ENCODE data around the gene IST1. TPM values are rescaled to one million over a fixed set of nuclear protein-coding genes. Genes with fewer than 3 reads are reported as not detected.
A peak's percentile ranks its signal among the peaks of the same experiment; 100 is the strongest.

Gene IST1
- total and polyA plus RNA-seq, 2 donors (not counting 1 experiment from before 2014, with no cell fraction given), result 139 to 221 TPM

GRCh38 chr16:71924710-71925109 lies 29.4 kb downstream of the IST1 start:
- H3K79me2 ChIP-seq (ENCODE audit: control insufficient read depth, insufficient read depth, low read length), result peaks cover 24% of the 10 kb centered on the region
- DNase-seq (ENCODE audit: low read depth in 2 of 2), result no peak
- no peaks in the 10 kb centered on the region for H3K27me3 ChIP-seq (ENCODE audit: control insufficient read depth, insufficient read depth, low read length)
- peaks cover 25% of the 10 kb centered on the region for H3K4me1 ChIP-seq (ENCODE audit: control insufficient read depth, extremely low read depth, insufficient read depth, low read length)
- TF ChIP-seq CTCF (conservative IDR thresholded peaks at IDR 0.05 in 1 of 2, IDR thresholded peaks at IDR 0.05 in 1 of 2; ENCODE audit: low read depth in 1 of 2, low read length in 2 of 2) (no peak), EZH2 (IDR thresholded peaks at IDR 0.05; ENCODE audit: low read length, missing control alignments) (no peak)
- peaks cover 22% of the 10 kb centered on the region for H3K36me3 ChIP-seq (ENCODE audit: control insufficient read depth, insufficient read depth, low read length)
- H3K4me2 ChIP-seq (ENCODE audit: extremely low read depth, insufficient read depth, low read length), result no peak overlapping the region
- no peak overlapping the region for H3K4me3 ChIP-seq (replicated peaks in 1 of 4; ENCODE audit: control extremely low read depth in 1 of 4, insufficient read depth in 1 of 4, low read depth in 3 of 4, low read length in 4 of 4)
- H3K9ac ChIP-seq (ENCODE audit: insufficient read depth, low read length), result no peak overlapping the region
- no peaks in the 10 kb centered on the region for H3K9me3 ChIP-seq (ENCODE audit: control insufficient read depth, insufficient read depth, low read depth, low read length)
- H2AFZ ChIP-seq (ENCODE audit: low read length), result no peak overlapping the region
- no peak overlapping the region for H3K27ac ChIP-seq (ENCODE audit: insufficient read depth, low read length)
- H4K20me1 ChIP-seq (ENCODE audit: control insufficient read depth, extremely low read depth, insufficient read depth, low read length), result no peaks in the 10 kb centered on the region

GRCh38 chr16:71927383-71927782 lies 32.1 kb downstream of the IST1 start:
- TF ChIP-seq CTCF (conservative IDR thresholded peaks at IDR 0.05 in 1 of 2, IDR thresholded peaks at IDR 0.05 in 1 of 2; ENCODE audit: low read depth in 1 of 2, low read length in 2 of 2) (no peak), EZH2 (IDR thresholded peaks at IDR 0.05; ENCODE audit: low read length, missing control alignments) (no peak)
- Histone ChIP-seq H3K27me3 (ENCODE audit: control insufficient read depth, insufficient read depth, low read length) (no peaks in the 10 kb centered on the region), H3K4me1 (ENCODE audit: control insufficient read depth, extremely low read depth, insufficient read depth, low read length) (peaks cover 28% of the 10 kb centered on the region), H2AFZ (ENCODE audit: low read length) (no peak overlapping the region), H3K4me2 (ENCODE audit: extremely low read depth, insufficient read depth, low read length) (no peak overlapping the region), H3K4me3 (replicated peaks in 1 of 4; ENCODE audit: control extremely low read depth in 1 of 4, insufficient read depth in 1 of 4, low read depth in 3 of 4, low read length in 4 of 4) (no peak overlapping the region), H4K20me1 (ENCODE audit: control insufficient read depth, extremely low read depth, insufficient read depth, low read length) (no peaks in the 10 kb centered on the region), H3K9ac (ENCODE audit: insufficient read depth, low read length) (no peak overlapping the region), H3K36me3 (ENCODE audit: control insufficient read depth, insufficient read depth, low read length) (peaks cover 22% of the 10 kb centered on the region), H3K79me2 (ENCODE audit: control insufficient read depth, insufficient read depth, low read length) (peaks cover 26% of the 10 kb centered on the region), H3K27ac (ENCODE audit: insufficient read depth, low read length) (peak overlapping the region; percentile 52), H3K9me3 (ENCODE audit: control insufficient read depth, insufficient read depth, low read depth, low read length) (no peaks in the 10 kb centered on the region)
- DNase-seq (ENCODE audit: low read depth in 2 of 2), result peak; percentile 87 to 91

- no peak overlapping the region for H3K4me3 ChIP-seq (replicated peaks in 1 of 4; ENCODE audit: control extremely low read depth in 1 of 4, insufficient read depth in 1 of 4, low read depth in 3 of 4, low read length in 4 of 4)
- H3K9me3 ChIP-seq (ENCODE audit: control insufficient read depth, insufficient read depth, low read depth, low read length), result no peaks in the 10 kb centered on the region
- H4K20me1 ChIP-seq (ENCODE audit: control insufficient read depth, extremely low read depth, insufficient read depth, low read length), result no peaks in the 10 kb centered on the region
- no peak overlapping the region for H3K9ac ChIP-seq (ENCODE audit: insufficient read depth, low read length)
- no peaks in the 10 kb centered on the region for H3K27me3 ChIP-seq (ENCODE audit: control insufficient read depth, insufficient read depth, low read length)
- peak overlapping the region; percentile 46 for H3K4me2 ChIP-seq (ENCODE audit: extremely low read depth, insufficient read depth, low read length)
- no peak overlapping the region for H2AFZ ChIP-seq (ENCODE audit: low read length)
- peaks cover 24% of the 10 kb centered on the region for H3K79me2 ChIP-seq (ENCODE audit: control insufficient read depth, insufficient read depth, low read length)
- H3K36me3 ChIP-seq (ENCODE audit: control insufficient read depth, insufficient read depth, low read length), result peaks cover 19% of the 10 kb centered on the region
- no peak for DNase-seq (ENCODE audit: low read depth in 2 of 2)
- no peak for TF ChIP-seq EZH2 (IDR thresholded peaks at IDR 0.05; ENCODE audit: low read length, missing control alignments)
- H3K4me1 ChIP-seq (ENCODE audit: control insufficient read depth, extremely low read depth, insufficient read depth, low read length), result peaks cover 28% of the 10 kb centered on the region
- H3K27ac ChIP-seq (ENCODE audit: insufficient read depth, low read length), result peak overlapping the region; percentile 78
Observed at GRCh38 chr16:71927787-71928186, 32.5 kb downstream of the IST1 start.

Data from fibroblast of lung (primary cell).